Measurements from ENCODE around the gene FATE1.

FATE1 gene

GRCh38 chrX:151727346-151727745 is 11.5 kb downstream of the FATE1 start:
- Histone ChIP-seq H3K79me2 (ENCODE audit: insufficient read depth, low read length) (no peaks in the 10 kb centered on the region), H3K4me2 (ENCODE audit: insufficient read depth, low read length) (no peak overlapping the region), H3K4me1 (ENCODE audit: insufficient read depth, low read length) (no peaks in the 10 kb centered on the region), H2AFZ (ENCODE audit: low read depth, low read length) (no peak overlapping the region), H3K27ac (ENCODE audit: low read length) (no peak overlapping the region), H3K9me3 (ENCODE audit: insufficient read depth, low read length, severe bottlenecking) (no peaks in the 10 kb centered on the region), H3K4me3 (ENCODE audit: low read depth in 1 of 2, low read length in 2 of 2) (no peak overlapping the region), H3K9ac (ENCODE audit: low read depth, low read length) (no peak overlapping the region), H4K20me1 (ENCODE audit: insufficient read depth, low read length) (no peaks in the 10 kb centered on the region), H3K27me3 (ENCODE audit: insufficient read depth, low read length, poor library complexity) (no peaks in the 10 kb centered on the region), H3K36me3 (ENCODE audit: insufficient read depth, low read length) (no peaks in the 10 kb centered on the region)
- TF ChIP-seq EZH2 (IDR thresholded peaks at IDR 0.05; ENCODE audit: borderline replicate concordance, low read depth, low read length, severe bottlenecking), result no peak
- TF ChIP-seq CTCF (IDR thresholded peaks at IDR 0.05; ENCODE audit: borderline replicate concordance, extremely low read depth, low read length, poor library complexity, severe bottlenecking), result no peak
- DNase-seq, result no peak
- no peak for ATAC-seq (ENCODE audit: insufficient read depth, low read depth)

- DNase-seq, result no peak
- no peak overlapping the region for H3K4me3 ChIP-seq (ENCODE audit: low read depth in 1 of 2, low read length in 2 of 2)
- H4K20me1 ChIP-seq (ENCODE audit: insufficient read depth, low read length), result no peaks in the 10 kb centered on the region
- no peak overlapping the region for H3K27ac ChIP-seq (ENCODE audit: low read length)
- TF ChIP-seq CTCF (IDR thresholded peaks at IDR 0.05; ENCODE audit: borderline replicate concordance, extremely low read depth, low read length, poor library complexity, severe bottlenecking) (no peak), EZH2 (IDR thresholded peaks at IDR 0.05; ENCODE audit: borderline replicate concordance, low read depth, low read length, severe bottlenecking) (no peak)
- H2AFZ ChIP-seq (ENCODE audit: low read depth, low read length), result no peak overlapping the region
- H3K4me2 ChIP-seq (ENCODE audit: insufficient read depth, low read length), result no peak overlapping the region
- no peaks in the 10 kb centered on the region for H3K4me1 ChIP-seq (ENCODE audit: insufficient read depth, low read length)
- no peaks in the 10 kb centered on the region for H3K9me3 ChIP-seq (ENCODE audit: insufficient read depth, low read length, severe bottlenecking)
- H3K79me2 ChIP-seq (ENCODE audit: insufficient read depth, low read length), result no peaks in the 10 kb centered on the region
- ATAC-seq (ENCODE audit: insufficient read depth, low read depth), result no peak
- no peak overlapping the region for H3K9ac ChIP-seq (ENCODE audit: low read depth, low read length)
- H3K36me3 ChIP-seq (ENCODE audit: insufficient read depth, low read length), result no peaks in the 10 kb centered on the region
- H3K27me3 ChIP-seq (ENCODE audit: insufficient read depth, low read length, poor library complexity), result no peaks in the 10 kb centered on the region
Measured at GRCh38 chrX:151729056-151729725, 13.4 kb downstream of the FATE1 start.

GRCh38 chrX:151734446-151734845 is 18.6 kb downstream of the FATE1 start, which contains the start of gene CNGA2:
CNGA2 (plus strand) TSS chrX:151734746; CDS start chrX:151738484, 3,738 bp downstream.
- Histone ChIP-seq H3K79me2 (ENCODE audit: insufficient read depth, low read length) (no peaks in the 10 kb centered on the region), H3K27ac (ENCODE audit: low read length) (no peak within 1 kb of the TSS), H4K20me1 (ENCODE audit: insufficient read depth, low read length) (no peaks in the 10 kb centered on the region), H3K9me3 (ENCODE audit: insufficient read depth, low read length, severe bottlenecking) (no peaks in the 10 kb centered on the region), H3K27me3 (ENCODE audit: insufficient read depth, low read length, poor library complexity) (no peaks in the 10 kb centered on the region), H3K4me1 (ENCODE audit: insufficient read depth, low read length) (no peaks in the 10 kb centered on the region), H2AFZ (ENCODE audit: low read depth, low read length) (no peak within 1 kb of the TSS), H3K9ac (ENCODE audit: low read depth, low read length) (no peak within 1 kb of the TSS), H3K4me3 (ENCODE audit: low read depth in 1 of 2, low read length in 2 of 2) (no peak within 1 kb of the TSS), H3K4me2 (ENCODE audit: insufficient read depth, low read length) (no peak within 1 kb of the TSS), H3K36me3 (ENCODE audit: insufficient read depth, low read length) (no peaks in the 10 kb centered on the region)
- DNase-seq (no peak), ATAC-seq (ENCODE audit: insufficient read depth, low read depth) (no peak)
- TF ChIP-seq CTCF (IDR thresholded peaks at IDR 0.05; ENCODE audit: borderline replicate concordance, extremely low read depth, low read length, poor library complexity, severe bottlenecking) (no peak), EZH2 (IDR thresholded peaks at IDR 0.05; ENCODE audit: borderline replicate concordance, low read depth, low read length, severe bottlenecking) (no peak)
